ENCODE results near the gene SERPINA9. TPM values are rescaled to one million over a fixed set of nuclear protein-coding genes. Genes with fewer than 3 reads are reported as not detected.
"Not testable (repeated sequence)": the region's sequence is repeated elsewhere in the genome, so short reads cannot be mapped to it uniquely, and the experiment has no call there.

The SERPINA9 gene
- total and polyA plus RNA-seq, 4 donors = not detected

DNA sequence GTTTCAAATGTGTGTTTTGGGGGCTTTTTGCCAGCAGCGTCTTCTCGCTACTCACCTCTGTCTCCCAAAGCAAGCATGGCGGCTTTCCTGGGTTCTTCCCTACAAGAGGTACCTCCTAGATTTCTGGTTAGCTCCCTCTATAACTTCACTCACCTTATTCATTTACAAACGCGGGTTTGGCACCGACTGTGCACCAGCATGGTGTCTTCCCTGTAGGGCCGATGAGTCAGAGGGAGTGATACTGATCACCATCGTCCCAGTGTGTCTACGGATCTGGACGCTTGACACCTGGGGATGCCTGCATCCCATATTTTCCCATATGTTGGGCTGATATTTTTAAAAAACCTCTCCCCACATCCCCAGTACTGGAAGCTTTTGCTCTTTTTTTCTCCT lies 41.2 kb upstream of the SERPINA9 start:
- DNase-seq = no peak
- no peak overlapping the region for H3K27ac ChIP-seq (ENCODE audit: low read depth in 1 of 2, low read length in 1 of 2)
- no peaks in the 10 kb centered on the region for H3K4me1 ChIP-seq (ENCODE audit: control insufficient read depth in 5 of 5, insufficient read depth in 5 of 5, low read length in 5 of 5)
- ATAC-seq (ENCODE audit: insufficient read depth, low FRiP score) = no peak
- H3K27me3 ChIP-seq (ENCODE audit: control insufficient read depth in 3 of 3, insufficient read depth in 3 of 3, low read length in 2 of 3) = peaks cover 0 to 3% (median 0%) of the 10 kb centered on the region in 3 donors
- H3K4me3 ChIP-seq = no peak overlapping the region
- H3K36me3 ChIP-seq (ENCODE audit: control insufficient read depth in 4 of 4, insufficient read depth in 4 of 4, low read length in 4 of 4) = no peaks in the 10 kb centered on the region
- TF ChIP-seq, protein P1, sequence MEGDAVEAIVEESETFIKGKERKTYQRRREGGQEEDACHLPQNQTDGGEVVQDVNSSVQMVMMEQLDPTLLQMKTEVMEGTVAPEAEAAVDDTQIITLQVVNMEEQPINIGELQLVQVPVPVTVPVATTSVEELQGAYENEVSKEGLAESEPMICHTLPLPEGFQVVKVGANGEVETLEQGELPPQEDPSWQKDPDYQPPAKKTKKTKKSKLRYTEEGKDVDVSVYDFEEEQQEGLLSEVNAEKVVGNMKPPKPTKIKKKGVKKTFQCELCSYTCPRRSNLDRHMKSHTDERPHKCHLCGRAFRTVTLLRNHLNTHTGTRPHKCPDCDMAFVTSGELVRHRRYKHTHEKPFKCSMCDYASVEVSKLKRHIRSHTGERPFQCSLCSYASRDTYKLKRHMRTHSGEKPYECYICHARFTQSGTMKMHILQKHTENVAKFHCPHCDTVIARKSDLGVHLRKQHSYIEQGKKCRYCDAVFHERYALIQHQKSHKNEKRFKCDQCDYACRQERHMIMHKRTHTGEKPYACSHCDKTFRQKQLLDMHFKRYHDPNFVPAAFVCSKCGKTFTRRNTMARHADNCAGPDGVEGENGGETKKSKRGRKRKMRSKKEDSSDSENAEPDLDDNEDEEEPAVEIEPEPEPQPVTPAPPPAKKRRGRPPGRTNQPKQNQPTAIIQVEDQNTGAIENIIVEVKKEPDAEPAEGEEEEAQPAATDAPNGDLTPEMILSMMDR (IDR thresholded peaks at IDR 0.05; ENCODE audit: control extremely low read depth, extremely low read depth) = no peak
- H3K9me3 ChIP-seq (ENCODE audit: control insufficient read depth in 4 of 4, insufficient read depth in 3 of 4, low read length in 3 of 4) = no peaks in the 10 kb centered on the region
- H3K9ac ChIP-seq (ENCODE audit: insufficient read depth in 1 of 2, low read length in 2 of 2) = no peak overlapping the region
- 71 to 75% methylated on average over 10 of the region's 10 CpGs for WGBS, 2 donors

DNA sequence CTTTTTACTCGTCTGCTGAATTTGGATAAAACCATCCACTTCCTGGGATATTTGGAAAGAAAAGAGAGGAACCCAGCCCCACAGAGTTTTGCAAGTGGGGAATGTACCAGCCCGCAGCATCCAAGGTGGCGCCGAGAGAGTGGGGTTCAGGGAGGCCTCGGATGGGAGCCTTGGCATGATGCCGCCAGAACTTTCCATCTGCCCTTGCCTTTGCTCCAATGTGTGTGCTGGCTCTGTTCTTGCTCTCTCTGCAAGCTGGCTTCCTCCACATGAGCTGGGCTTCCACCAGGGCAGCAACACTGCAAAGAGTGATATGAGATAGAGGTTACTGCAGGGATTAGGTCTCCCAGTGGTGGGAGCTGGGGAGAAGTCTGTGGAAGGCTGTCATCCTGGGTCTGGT lies 39.9 kb upstream of the SERPINA9 start:
- no peak for DNase-seq
- Histone ChIP-seq H3K27me3 (ENCODE audit: control insufficient read depth in 3 of 3, insufficient read depth in 3 of 3, low read length in 2 of 3) (peaks cover 0 to 3% (median 0%) of the 10 kb centered on the region in 3 donors), H3K4me3 (no peak overlapping the region), H3K36me3 (ENCODE audit: control insufficient read depth in 4 of 4, insufficient read depth in 4 of 4, low read length in 4 of 4) (no peaks in the 10 kb centered on the region), H3K4me1 (ENCODE audit: control insufficient read depth in 5 of 5, insufficient read depth in 5 of 5, low read length in 5 of 5) (no peaks in the 10 kb centered on the region), H3K9ac (ENCODE audit: insufficient read depth in 1 of 2, low read length in 2 of 2) (no peak overlapping the region), H3K27ac (ENCODE audit: low read depth in 1 of 2, low read length in 1 of 2) (no peak overlapping the region), H3K9me3 (ENCODE audit: control insufficient read depth in 4 of 4, insufficient read depth in 3 of 4, low read length in 3 of 4) (no peaks in the 10 kb centered on the region)
- no peak for ATAC-seq (ENCODE audit: insufficient read depth, low FRiP score)
- WGBS, 2 donors = 88 to 94% methylated on average over 6 of the region's 6 CpGs
- TF ChIP-seq, protein P1 (IDR thresholded peaks at IDR 0.05; ENCODE audit: control extremely low read depth, extremely low read depth) = no peak

DNA sequence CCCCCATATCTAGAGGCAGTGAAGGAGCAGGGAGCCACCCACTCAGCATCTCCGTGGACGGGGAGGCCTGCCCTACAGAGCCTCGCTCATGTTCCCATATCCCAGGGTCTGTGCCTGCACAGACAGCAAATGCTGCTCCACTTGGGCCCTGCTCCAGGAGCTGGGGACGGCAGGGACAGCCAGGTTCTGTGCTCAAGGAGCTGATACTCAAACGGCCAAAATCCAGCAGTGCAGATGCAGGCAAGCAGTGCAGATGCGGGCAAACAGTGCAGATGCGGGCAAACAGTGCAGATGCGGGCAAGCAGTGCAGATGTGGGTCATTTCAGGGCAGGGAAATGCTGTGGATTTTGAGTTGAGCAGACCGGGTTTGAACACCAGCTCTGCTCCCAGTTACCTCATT lies 39.4 kb upstream of the SERPINA9 start:
- no peaks in the 10 kb centered on the region for H3K36me3 ChIP-seq (ENCODE audit: control insufficient read depth in 4 of 4, insufficient read depth in 4 of 4, low read length in 4 of 4)
- no peak for ATAC-seq (ENCODE audit: insufficient read depth, low FRiP score)
- WGBS, 2 donors = 77 to 87% methylated on average over 9 of the region's 9 CpGs
- TF ChIP-seq, protein P1 (IDR thresholded peaks at IDR 0.05; ENCODE audit: control extremely low read depth, extremely low read depth) = no peak
- H3K27ac ChIP-seq (ENCODE audit: low read depth in 1 of 2, low read length in 1 of 2) = no peak overlapping the region
- H3K9ac ChIP-seq (ENCODE audit: insufficient read depth in 1 of 2, low read length in 2 of 2) = no peak overlapping the region
- no peak overlapping the region for H3K4me3 ChIP-seq
- H3K4me1 ChIP-seq (ENCODE audit: control insufficient read depth in 5 of 5, insufficient read depth in 5 of 5, low read length in 5 of 5) = no peaks in the 10 kb centered on the region
- peaks cover 0 to 3% (median 0%) of the 10 kb centered on the region in 3 donors for H3K27me3 ChIP-seq (ENCODE audit: control insufficient read depth in 3 of 3, insufficient read depth in 3 of 3, low read length in 2 of 3)
- no peak for DNase-seq
- no peaks in the 10 kb centered on the region for H3K9me3 ChIP-seq (ENCODE audit: control insufficient read depth in 4 of 4, insufficient read depth in 3 of 4, low read length in 3 of 4)

DNA sequence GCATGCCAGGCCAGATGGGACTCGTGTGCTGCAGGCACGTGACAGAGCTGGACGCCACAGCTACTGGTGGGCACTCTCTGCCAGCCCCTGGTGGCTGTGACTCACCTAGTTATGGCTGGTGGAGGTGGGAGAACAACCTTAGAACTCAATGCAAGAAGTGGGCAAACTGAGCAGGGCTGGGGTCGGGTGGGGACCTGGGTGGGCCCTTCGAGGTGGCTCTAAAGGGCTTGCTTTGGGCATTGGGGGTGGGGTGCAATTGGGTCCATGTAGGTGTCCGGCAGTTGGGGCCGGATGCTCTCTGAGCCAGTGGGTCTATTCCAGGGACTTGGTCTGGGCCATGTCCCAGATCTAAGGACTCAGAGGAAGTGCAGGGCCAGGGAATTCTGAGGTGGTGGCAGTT lies 38.4 kb upstream of the SERPINA9 start:
- no peak overlapping the region for H3K4me3 ChIP-seq
- no peak overlapping the region for H3K9ac ChIP-seq (ENCODE audit: insufficient read depth in 1 of 2, low read length in 2 of 2)
- ATAC-seq (ENCODE audit: insufficient read depth, low FRiP score) (no peak), DNase-seq (no peak)
- TF ChIP-seq, protein P1 (IDR thresholded peaks at IDR 0.05; ENCODE audit: control extremely low read depth, extremely low read depth) = no peak
- WGBS, 2 donors = 70 to 87% methylated on average over 7 of the region's 7 CpGs
- H3K27me3 ChIP-seq (ENCODE audit: control insufficient read depth in 3 of 3, insufficient read depth in 3 of 3, low read length in 2 of 3) = peaks cover 0 to 3% (median 0%) of the 10 kb centered on the region in 3 donors
- H3K27ac ChIP-seq (ENCODE audit: low read depth in 1 of 2, low read length in 1 of 2) = no peak overlapping the region
- no peaks in the 10 kb centered on the region for H3K9me3 ChIP-seq (ENCODE audit: control insufficient read depth in 4 of 4, insufficient read depth in 3 of 4, low read length in 3 of 4)
- H3K4me1 ChIP-seq (ENCODE audit: control insufficient read depth in 5 of 5, insufficient read depth in 5 of 5, low read length in 5 of 5) = no peaks in the 10 kb centered on the region
- H3K36me3 ChIP-seq (ENCODE audit: control insufficient read depth in 4 of 4, insufficient read depth in 4 of 4, low read length in 4 of 4) = no peaks in the 10 kb centered on the region

DNA sequence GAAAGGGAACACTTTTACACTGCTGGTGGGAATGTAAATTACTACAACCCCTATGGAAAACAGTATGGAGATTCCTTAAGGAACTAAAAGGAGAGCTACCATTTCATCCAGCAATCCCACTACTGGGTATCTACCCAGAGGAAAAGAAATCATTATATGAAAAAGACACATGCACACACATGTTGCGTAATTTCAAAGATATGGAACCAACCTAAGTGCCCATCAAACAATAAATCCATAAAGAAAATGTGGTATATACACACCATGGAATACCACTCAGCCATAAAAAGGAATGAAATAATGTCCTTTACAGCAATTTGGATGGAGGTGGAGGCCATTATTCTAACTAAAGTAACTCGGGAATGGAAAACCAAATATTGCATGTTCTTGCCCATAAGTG lies 34.5 kb upstream of the SERPINA9 start:
- H3K27ac ChIP-seq (ENCODE audit: low read depth in 1 of 2, low read length in 1 of 2); DNase-seq; H3K4me1 ChIP-seq (ENCODE audit: control insufficient read depth in 5 of 5, insufficient read depth in 5 of 5, low read length in 5 of 5); ATAC-seq (ENCODE audit: insufficient read depth, low FRiP score); H3K27me3 ChIP-seq (ENCODE audit: control insufficient read depth in 3 of 3, insufficient read depth in 3 of 3, low read length in 2 of 3); H3K9me3 ChIP-seq (ENCODE audit: control insufficient read depth in 4 of 4, insufficient read depth in 3 of 4, low read length in 3 of 4); H3K36me3 ChIP-seq (ENCODE audit: control insufficient read depth in 4 of 4, insufficient read depth in 4 of 4, low read length in 4 of 4); H3K4me3 ChIP-seq; H3K9ac ChIP-seq (ENCODE audit: insufficient read depth in 1 of 2, low read length in 2 of 2): not testable (repeated sequence)
- 83 to 86% methylated on average over 2 of the region's 2 CpGs for WGBS, 2 donors

All from lung (tissue), 12 donors.